Measurements from ENCODE around the gene ITSN2.

DNA sequence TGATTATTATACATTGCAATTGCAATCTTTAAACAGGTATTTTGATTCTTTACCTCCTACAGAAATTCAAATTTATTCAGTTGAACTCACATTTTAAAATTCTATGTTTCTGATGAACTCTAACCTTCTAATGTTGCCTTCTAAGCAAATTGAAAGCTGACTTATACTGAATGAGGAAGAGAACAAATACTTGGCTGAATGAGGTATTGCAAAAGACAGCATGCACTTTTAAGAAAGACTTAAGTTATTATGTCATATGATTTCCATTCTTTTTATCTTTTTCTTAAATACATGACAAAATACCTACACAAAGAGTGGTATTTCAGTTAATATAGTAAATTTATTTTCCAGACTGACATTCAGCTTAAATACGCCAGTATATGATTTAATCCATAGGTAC lies 120.8 kb downstream of the ITSN2 start:
- TF ChIP-seq, protein P1, sequence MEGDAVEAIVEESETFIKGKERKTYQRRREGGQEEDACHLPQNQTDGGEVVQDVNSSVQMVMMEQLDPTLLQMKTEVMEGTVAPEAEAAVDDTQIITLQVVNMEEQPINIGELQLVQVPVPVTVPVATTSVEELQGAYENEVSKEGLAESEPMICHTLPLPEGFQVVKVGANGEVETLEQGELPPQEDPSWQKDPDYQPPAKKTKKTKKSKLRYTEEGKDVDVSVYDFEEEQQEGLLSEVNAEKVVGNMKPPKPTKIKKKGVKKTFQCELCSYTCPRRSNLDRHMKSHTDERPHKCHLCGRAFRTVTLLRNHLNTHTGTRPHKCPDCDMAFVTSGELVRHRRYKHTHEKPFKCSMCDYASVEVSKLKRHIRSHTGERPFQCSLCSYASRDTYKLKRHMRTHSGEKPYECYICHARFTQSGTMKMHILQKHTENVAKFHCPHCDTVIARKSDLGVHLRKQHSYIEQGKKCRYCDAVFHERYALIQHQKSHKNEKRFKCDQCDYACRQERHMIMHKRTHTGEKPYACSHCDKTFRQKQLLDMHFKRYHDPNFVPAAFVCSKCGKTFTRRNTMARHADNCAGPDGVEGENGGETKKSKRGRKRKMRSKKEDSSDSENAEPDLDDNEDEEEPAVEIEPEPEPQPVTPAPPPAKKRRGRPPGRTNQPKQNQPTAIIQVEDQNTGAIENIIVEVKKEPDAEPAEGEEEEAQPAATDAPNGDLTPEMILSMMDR (conservative IDR thresholded peaks at IDR 0.05; ENCODE audit: low read depth, low read length), result no peak
- TF ChIP-seq EZH2phosphoT487 (IDR thresholded peaks at IDR 0.05; ENCODE audit: borderline replicate concordance, low read length) (no peak), EZH2 (IDR thresholded peaks at IDR 0.05; ENCODE audit: low read length, unreplicated experiment) (no peak)
